ENCODE results near the gene GSTA5.

- TF ChIP-seq CTCF (IDR thresholded peaks at IDR 0.05; ENCODE audit: low read depth, low read length, missing input control) (no peak), REST (IDR thresholded peaks at IDR 0.05) (peak; percentile 19)
Observed at GRCh38 chr6:52787917-52788316, 52.7 kb downstream of the GSTA5 start.
